Renal pelvis (tissue), 4 donors: Measurements from ENCODE around the gene LRRC37B. TPM values are rescaled to one million over a fixed set of nuclear protein-coding genes. Genes with fewer than 3 reads are reported as not detected.
"Not testable (repeated sequence)": the region's sequence is repeated elsewhere in the genome, so short reads cannot be mapped to it uniquely, and the experiment has no call there.

Source experiments
- DNase-seq: peaks from one replicate; pipeline ENCODE4 v3.0.0-alpha.2; 2013
- polyA plus RNA-seq, 3 donors: library from polyadenylated mRNA; unstranded; fragments of 120-200 nt; gene quantifications; one replicate each; pipeline ENCODE4 v1.2.1, GENCODE V29; 2013; ENCODE audit not compliant: insufficient read length in 3 of 3

The LRRC37B gene
- polyA plus RNA-seq, 3 donors, result 16.6 to 33.1 (median 31.4) TPM

DNA sequence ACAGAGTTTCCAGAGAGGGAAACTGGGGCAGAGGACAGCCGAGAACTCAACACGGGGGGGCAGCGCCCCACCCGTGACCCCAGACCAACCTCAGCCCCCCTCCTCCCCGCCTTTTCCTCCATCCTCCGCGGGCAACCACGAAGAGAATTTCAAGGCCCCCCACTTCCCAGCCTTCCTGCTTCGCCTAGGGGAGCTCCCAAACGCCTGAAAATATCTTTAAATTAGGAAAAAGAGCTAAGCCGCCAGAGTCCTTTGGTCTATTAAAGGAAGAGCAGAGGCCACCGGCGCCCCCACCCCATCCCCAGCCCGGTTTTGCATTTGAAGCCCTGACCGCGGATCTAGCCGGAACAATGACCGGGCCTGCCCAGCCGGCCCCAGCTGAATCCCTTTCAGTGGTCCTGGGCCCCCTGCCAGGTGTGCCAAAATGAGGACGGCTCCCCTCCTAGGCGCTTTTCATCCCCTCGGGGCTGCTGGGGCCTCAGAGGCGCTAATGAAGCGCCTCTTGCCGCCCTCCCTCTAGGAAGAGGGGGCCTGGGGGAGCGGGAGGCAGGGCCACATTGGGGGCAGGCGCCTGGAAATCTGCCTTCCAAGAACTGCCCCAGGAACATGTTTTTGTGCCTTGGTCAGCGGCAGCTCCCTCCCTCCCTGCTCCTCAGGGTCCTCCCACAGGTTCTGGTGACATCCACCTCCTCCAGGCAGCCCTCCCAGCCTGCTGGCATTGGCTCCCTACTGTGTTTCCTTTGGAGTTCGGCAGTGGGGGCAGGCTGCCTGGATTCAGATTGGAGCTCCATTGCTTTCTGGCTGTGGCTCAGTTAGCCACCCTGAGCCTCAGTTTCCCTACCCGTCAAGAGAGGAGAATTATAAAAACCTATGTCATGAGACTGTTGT, 78.0 kb downstream of the LRRC37B start:
- not testable (repeated sequence) for DNase-seq

DNA sequence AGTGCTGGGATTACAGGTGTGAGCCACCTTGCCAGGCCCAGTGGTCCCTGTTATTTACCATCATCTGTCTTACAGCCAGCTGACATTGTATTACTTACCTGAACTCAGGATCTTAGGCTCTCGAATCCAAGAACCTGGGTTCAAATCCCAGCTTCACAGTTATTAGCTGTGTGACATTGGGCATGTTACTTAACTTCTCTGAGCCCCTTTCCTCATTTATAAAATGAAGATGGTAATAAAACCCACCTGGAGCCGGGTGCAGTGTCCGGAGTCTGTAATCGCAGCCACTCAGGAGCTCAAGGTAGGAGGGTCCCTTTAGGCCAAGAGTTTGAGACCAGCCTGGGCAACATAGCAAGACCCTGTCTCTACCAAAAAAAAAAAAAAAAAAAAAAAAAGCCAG, 79.7 kb downstream of the LRRC37B start:
- DNase-seq, result not testable (repeated sequence)

DNA sequence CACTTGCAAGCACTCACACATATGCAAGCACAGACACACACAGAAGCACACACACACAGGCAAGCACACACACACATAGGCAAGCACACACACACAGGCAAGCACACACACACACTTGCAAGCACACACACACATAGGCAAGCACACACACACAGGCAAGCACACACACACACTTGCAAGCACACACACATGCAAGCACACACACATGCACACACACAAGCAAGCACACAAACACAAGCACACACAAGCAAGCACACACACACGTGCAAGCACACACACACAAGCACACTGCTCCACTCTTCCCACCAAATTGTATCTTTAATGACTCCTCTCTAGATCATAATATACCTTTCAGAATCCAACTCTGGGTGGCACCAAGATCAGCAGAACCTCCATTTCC, 84.9 kb downstream of the LRRC37B start:
- not testable (repeated sequence) for DNase-seq

DNA sequence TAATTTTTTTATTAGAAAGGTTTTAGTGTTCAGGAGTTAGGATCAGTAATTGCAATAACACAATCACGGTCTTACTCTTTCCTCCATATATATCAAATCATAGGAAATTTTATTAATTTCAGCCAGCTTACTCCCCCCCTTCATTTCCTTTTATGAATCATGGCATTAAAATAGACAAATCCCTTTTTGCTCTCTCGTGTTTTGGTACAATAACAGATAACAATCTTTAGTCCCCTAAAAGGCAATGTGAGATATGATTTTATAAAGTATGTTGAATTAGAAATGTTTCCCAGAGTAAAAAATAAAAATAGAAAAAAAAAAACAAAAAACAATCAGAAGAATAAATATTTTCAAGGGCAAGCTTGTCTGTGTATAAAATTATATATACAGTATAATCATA, 92.5 kb downstream of the LRRC37B start:
- DNase-seq, result no peak

DNA sequence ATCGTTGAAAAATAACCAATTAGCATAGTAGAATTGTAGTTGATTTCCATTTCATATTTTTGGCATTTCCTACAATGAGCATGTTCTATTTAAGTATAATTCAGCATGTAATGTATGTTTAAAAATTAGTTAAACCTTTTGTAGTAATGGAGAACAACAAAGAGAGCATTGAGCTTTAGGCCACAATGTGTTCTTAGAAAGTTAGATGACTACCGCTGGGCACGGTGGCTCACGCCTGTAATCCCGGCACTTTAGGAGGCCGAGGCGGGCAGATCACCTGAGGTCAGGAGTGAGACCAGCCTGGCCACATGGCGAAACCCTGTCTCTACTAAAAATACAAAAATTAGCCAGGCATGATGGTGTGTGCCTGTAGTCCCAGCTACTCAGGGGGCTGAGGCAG, 93.1 kb downstream of the LRRC37B start:
- not testable (repeated sequence) for DNase-seq

DNA sequence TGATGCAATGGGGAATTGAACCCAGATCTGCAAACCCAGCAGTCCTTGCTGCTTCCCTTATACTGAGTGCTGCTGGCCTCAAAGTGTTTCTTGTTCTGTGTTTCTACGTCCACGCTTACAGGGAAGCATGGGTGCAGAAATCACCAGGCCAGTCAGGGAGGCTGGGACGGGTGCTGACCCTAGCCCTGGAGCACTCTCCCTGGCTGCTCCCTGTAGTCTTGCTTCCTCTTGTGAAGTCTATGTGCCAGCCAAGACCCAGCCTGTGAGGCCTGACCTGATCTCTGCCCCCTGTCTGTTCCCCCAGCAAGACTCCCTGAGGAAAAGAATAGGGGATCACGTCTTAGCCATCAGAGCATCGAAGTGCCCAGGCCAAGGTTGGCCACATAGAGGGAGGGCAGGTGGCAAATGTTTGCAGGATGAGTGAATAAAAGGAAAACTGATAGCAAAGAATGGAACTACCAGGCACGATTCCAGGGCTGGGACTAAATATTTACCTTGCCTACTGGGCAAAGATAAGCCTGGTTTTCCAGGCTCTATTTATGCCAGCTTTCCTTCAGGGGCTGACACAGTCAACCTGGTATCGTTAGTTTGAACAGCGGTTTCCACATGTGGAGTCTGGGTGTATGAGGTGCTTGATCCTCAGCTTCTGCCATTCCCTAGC, 93.9 kb downstream of the LRRC37B start:
- no peak for DNase-seq

DNA sequence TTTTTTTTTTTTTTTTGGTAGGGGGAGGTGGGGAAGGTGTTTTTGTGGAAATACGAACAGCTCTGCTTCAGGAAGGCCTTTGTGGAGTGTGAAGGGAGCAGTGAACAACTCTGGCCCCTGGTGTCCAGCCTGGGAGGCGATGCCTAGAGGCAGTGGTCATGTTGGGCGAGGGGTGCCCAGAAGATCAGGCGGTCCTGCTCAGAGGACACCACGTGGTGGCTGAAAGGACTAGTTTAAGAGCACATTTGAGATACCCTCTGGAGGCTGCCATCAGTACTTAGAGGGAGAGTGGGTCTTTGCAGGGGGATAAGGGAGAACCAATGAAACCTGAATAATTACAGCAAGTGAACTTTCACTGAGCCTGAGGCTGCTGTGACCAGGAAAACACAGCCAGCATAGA, 95.0 kb downstream of the LRRC37B start:
- DNase-seq, result no peak

DNA sequence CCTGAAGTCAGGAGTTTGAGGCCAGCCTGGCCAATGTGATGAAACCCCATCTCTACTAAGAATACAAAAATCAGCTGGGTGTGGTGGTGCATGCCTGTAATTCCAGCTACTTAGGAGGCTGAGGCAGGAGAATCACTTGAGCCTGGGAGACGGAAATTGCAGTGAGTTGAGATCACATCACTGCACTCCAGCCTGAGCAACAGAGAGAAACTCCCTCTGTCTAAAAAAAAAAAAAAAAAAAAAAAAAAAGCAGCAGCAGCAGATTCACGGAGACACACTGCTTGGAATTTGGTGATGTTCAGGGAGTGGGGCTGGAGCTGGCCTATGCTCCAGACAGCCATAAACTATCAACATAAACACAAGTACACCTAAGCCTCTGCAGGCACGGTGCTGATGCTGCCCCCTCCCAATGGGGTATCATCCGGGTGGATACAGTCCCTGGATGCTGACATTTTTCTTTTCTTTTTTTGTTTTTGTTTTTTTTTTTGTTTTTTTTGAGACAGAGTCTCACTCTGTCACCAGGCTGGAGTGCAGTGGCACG, 95.5 kb downstream of the LRRC37B start:
- DNase-seq, result peak; percentile 28

Other genes starting within 250 kb of the LRRC37B start
- gene COPRS, start 148.1 kb upstream of the LRRC37B start, polyA plus RNA-seq, result 10 to 100 TPM; 40.7 to 48.4 (median 45.5) TPM
- gene UTP6, start 105.7 kb upstream of the LRRC37B start, polyA plus RNA-seq, result 10 to 100 TPM; 70.0 to 86.7 (median 85.6) TPM
- gene SUZ12, start 70.4 kb upstream of the LRRC37B start, polyA plus RNA-seq, result 10 to 100 TPM; 38.0 to 43.4 (median 41.2) TPM
- 10 to 100 TPM; 45.8 to 57.0 (median 46.8) TPM for gene RHOT1, start 135.1 kb downstream of the LRRC37B start, polyA plus RNA-seq